SK-N-SH (cell line): ENCODE data around the gene EDRF1. TPM values are rescaled to one million over a fixed set of nuclear protein-coding genes. Genes with fewer than 3 reads are reported as not detected.

ENCODE experiments used
- CTCF ChIA-PET: fragments of 300-600, 350-600 bp; formaldehyde crosslinking; extraction: SDS; loops from one replicate; lab custom pipeline; 2021; lab: Yijun Ruan, JAX
- POLR2A ChIA-PET: fragments of 350-600 bp; sonication (Branson Sonifier 250); formaldehyde crosslinking; extraction: SDS; loops from one replicate; lab custom pipeline; 2020; ENCODE audit warnings: antibody characterized with exemption, inconsistent platforms; lab: Yijun Ruan, JAX
- DNase-seq: peaks from one replicate; pipeline ENCODE4 v3.0.0; 2012
- H2AFZ ChIP-seq: fragments of 200-600 bp; sonication (generic); 2 replicates; pipeline ENCODE4 v1.8.1; 2016; ENCODE audit warnings: antibody characterized with exemption, mild to moderate bottlenecking, low read depth
- H3F3A ChIP-seq: fragments of 200-600 bp; sonication (generic); replicated peaks from 2 replicates; pipeline ENCODE3; 2016; ENCODE audit warnings: antibody characterized with exemption, mild to moderate bottlenecking; ENCODE audit not compliant: insufficient read depth
- H3K27ac ChIP-seq, 2 experiments: fragments of 200-500 bp in 1 of 2; fragments of 200-600 bp in 1 of 2; sonication (Bioruptor generic) in 1 of 2; sonication (generic), shearing (Covaris generic) in 1 of 2; 2 replicates each; pipeline versions ENCODE4 v1.5.1 to v1.6.1; 2014 to 2016; ENCODE audit warnings: low read depth in 2 of 2, inconsistent platforms in 1 of 2, low read length in 1 of 2, mild to moderate bottlenecking in 1 of 2, mixed read lengths in 1 of 2
- H3K27me3 ChIP-seq: fragments of 200-600 bp; sonication (generic), shearing (Covaris generic); 2 replicates; pipeline ENCODE4 v1.6.1; 2016; ENCODE audit warnings: mixed run types; ENCODE audit not compliant: insufficient read depth
- H3K36me3 ChIP-seq, 2 experiments: fragments of 200-500 bp in 1 of 2; fragments of 200-600 bp in 1 of 2; sonication (Bioruptor generic) in 1 of 2; sonication (generic) in 1 of 2; replicated peaks in 1 of 2; 2 replicates each; pipeline versions ENCODE3 to v1.5.1; 2014 to 2016; ENCODE audit warnings: low read length in 1 of 2, mild to moderate bottlenecking in 1 of 2; ENCODE audit not compliant: insufficient read depth in 2 of 2, control insufficient read depth in 1 of 2
- H3K4me1 ChIP-seq, 2 experiments: fragments of 200-500 bp in 1 of 2; fragments of 200-600 bp in 1 of 2; sonication (Bioruptor generic) in 1 of 2; sonication (generic), shearing (Covaris generic) in 1 of 2; 2 replicates each; pipeline versions ENCODE4 v1.5.1 to v1.6.1; 2014 to 2016; ENCODE audit warnings: low read depth in 1 of 2, low read length in 1 of 2, mixed run types in 1 of 2; ENCODE audit not compliant: insufficient read depth in 2 of 2, control insufficient read depth in 1 of 2
- H3K4me2 ChIP-seq: fragments of 200-600 bp; sonication (generic), shearing (Covaris generic); 2 replicates; pipeline ENCODE4 v1.6.1; 2017; ENCODE audit warnings: mixed run types
- H3K4me3 ChIP-seq, 2 experiments: fragments of 200-500 bp in 1 of 2; fragments of 200-600 bp in 1 of 2; sonication (Bioruptor generic) in 1 of 2; sonication (generic), shearing (Covaris generic) in 1 of 2; 2 replicates each; pipeline versions ENCODE4 v1.5.1 to v1.8.1; 2014 to 2016; ENCODE audit warnings: low read depth in 2 of 2, inconsistent platforms in 1 of 2, low read length in 1 of 2, mild to moderate bottlenecking in 1 of 2, mixed read lengths in 1 of 2, moderate library complexity in 1 of 2
- H3K79me2 ChIP-seq: fragments of 200-600 bp; sonication (generic); 2 replicates; pipeline ENCODE4 v1.8.1; 2017; ENCODE audit warnings: mild to moderate bottlenecking; ENCODE audit not compliant: insufficient read depth
- H3K9ac ChIP-seq: fragments of 200-600 bp; sonication (generic); 2 replicates; pipeline ENCODE4 v1.6.1; 2017; ENCODE audit warnings: mixed run types
- H3K9me2 ChIP-seq: fragments of 200-600 bp; sonication (generic); 2 replicates; pipeline ENCODE4 v1.6.1; 2017; ENCODE audit warnings: mixed run types
- H3K9me3 ChIP-seq: fragments of 200-600 bp; sonication (generic); 2 replicates; pipeline ENCODE4 v1.6.1; 2017; ENCODE audit warnings: mixed run types, mild to moderate bottlenecking, moderate library complexity
- H4K20me1 ChIP-seq: fragments of 200-600 bp; sonication (generic); 2 replicates; pipeline ENCODE4 v1.6.1; 2017; ENCODE audit warnings: mild to moderate bottlenecking, mixed run types; ENCODE audit not compliant: insufficient read depth
- CHD2 ChIP-seq: fragments of 150-350 bp; IDR thresholded peaks from 2 replicates; pipeline ENCODE4 v1.6.1; 2018; ENCODE audit warnings: low read length; ENCODE audit not compliant: partially characterized antibody
- ELF1 ChIP-seq: IDR thresholded peaks from 2 replicates; pipeline ENCODE4 v1.4.0; 2012
- EP300 ChIP-seq, 2 experiments: IDR thresholded peaks; 2 replicates each; pipeline versions ENCODE4 v1.4.0 to v1.6.1; 2012; ENCODE audit warnings: borderline replicate concordance in 1 of 2, low read depth in 1 of 2, low read length in 1 of 2
- FOSL2 ChIP-seq: IDR thresholded peaks from 2 replicates; pipeline ENCODE4 v1.4.0; 2012; ENCODE audit warnings: low read depth, mild to moderate bottlenecking, moderate library complexity, borderline replicate concordance
- FOXJ3 ChIP-seq: sonication (generic); formaldehyde crosslinking; IDR thresholded peaks from 2 replicates; pipeline ENCODE4 v1.5.1; 2020; ENCODE audit warnings: mild to moderate bottlenecking, missing genetic modification reagents
- FOXM1 ChIP-seq: IDR thresholded peaks from 2 replicates; pipeline ENCODE4 v1.4.0; 2012; ENCODE audit warnings: low read depth, mild to moderate bottlenecking
- GATA2 ChIP-seq: sonication (generic); formaldehyde crosslinking; IDR thresholded peaks from 2 replicates; pipeline ENCODE4 v1.5.0; 2020; ENCODE audit warnings: mild to moderate bottlenecking, missing genetic modification reagents
- NFIC ChIP-seq: IDR thresholded peaks from 2 replicates; pipeline ENCODE4 v1.4.0; 2012; ENCODE audit warnings: borderline replicate concordance
- NRF1 ChIP-seq: IDR thresholded peaks from 2 replicates; pipeline ENCODE4 v1.6.1; 2012; ENCODE audit warnings: low read depth, mild to moderate bottlenecking, low read length
- POLR2AphosphoS5 ChIP-seq: IDR thresholded peaks from 2 replicates; pipeline ENCODE4 v1.6.1; 2012; ENCODE audit warnings: low read depth, low read length
- SIN3A ChIP-seq: IDR thresholded peaks from 2 replicates; pipeline ENCODE4 v1.6.1; 2012; ENCODE audit warnings: low read depth, mild to moderate bottlenecking, low read length, moderate library complexity, borderline replicate concordance
- SMC3 ChIP-seq: IDR thresholded peaks from 2 replicates; pipeline ENCODE4 v1.6.1; 2012; ENCODE audit warnings: low read depth, low read length, improper control_type of control experiment
- TCF12 ChIP-seq: IDR thresholded peaks from 2 replicates; pipeline ENCODE4 v1.4.0; 2012
- YY1 ChIP-seq: IDR thresholded peaks from 2 replicates; pipeline ENCODE4 v1.4.0; 2012; ENCODE audit warnings: low read depth, mild to moderate bottlenecking
- WGBS: methylation state at CpG from one replicate; pipeline ENCODE4 v1.1.6; 2017; ENCODE audit warnings: low lambda C conversion rate; 5-methylcytosine and 5-hydroxymethylcytosine counted together
- polyA plus RNA-seq, 3 experiments: library from polyadenylated mRNA; depleted of rRNA; stranded (reverse); fragments of >200 nt; gene quantifications; 2 replicates each; pipeline ENCODE4 v1.2.3, GENCODE V29; 2012
- TF ChIP-seq, protein P1 (sequence below): IDR thresholded peaks from 2 replicates; pipeline ENCODE4; 2012
- TF ChIP-seq, protein P2 (sequence below): IDR thresholded peaks from 2 replicates; pipeline ENCODE4 v1.4.0; 2012; ENCODE audit warnings: low read depth
- TF ChIP-seq, protein P3 (sequence below): fragments of 150-350 bp; IDR thresholded peaks from 2 replicates; pipeline ENCODE4 v1.6.1; 2016; ENCODE audit warnings: mild to moderate bottlenecking, low read depth, low read length
- TF ChIP-seq, protein P4 (sequence below): fragments of 150-350 bp; IDR thresholded peaks from 2 replicates; pipeline ENCODE4 v1.6.1; 2017; ENCODE audit warnings: antibody characterized with exemption, low read length, low read depth, borderline replicate concordance
- TF ChIP-seq, protein P5 (sequence below): fragments of 200-600 bp; sonication (generic); IDR thresholded peaks from 2 replicates; pipeline ENCODE4 v1.6.1; 2017; ENCODE audit warnings: antibody characterized with exemption, mild to moderate bottlenecking, moderate library complexity

EDRF1 gene
- polyA plus RNA-seq, 1 of the 3 experiments (the other 2 are of a cell fraction) = 19.2 TPM

DNA sequence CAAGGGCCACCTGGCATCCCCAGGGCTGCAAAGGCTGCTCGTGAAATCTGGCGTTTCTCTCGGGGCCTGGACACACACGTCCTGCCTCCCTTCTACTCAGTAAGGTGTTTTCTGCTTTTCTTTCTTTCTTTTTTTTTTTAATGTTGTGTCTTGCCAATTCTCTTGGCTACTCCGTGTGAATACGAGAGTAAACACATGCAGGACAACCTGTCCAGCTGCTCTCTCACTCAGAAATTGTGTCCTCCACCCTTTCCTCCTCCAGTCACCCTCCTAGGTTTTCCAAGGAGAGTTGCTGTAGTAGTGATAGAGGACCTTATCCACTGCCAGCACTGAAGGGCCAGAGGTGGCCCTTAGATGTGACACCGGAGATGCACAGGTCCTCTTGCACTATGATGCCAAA is 35.7 kb upstream of the EDRF1 start:
- Histone ChIP-seq H3K79me2 (no peaks in the 10 kb centered on the region), H3F3A (no peaks in the 10 kb centered on the region), H4K20me1 (no peaks in the 10 kb centered on the region), H3K4me3 (no peak overlapping the region), H3K9me2 (no peaks in the 10 kb centered on the region), H2AFZ (no peak overlapping the region), H3K9me3 (no peaks in the 10 kb centered on the region), H3K36me3 (no peaks in the 10 kb centered on the region), H3K9ac (no peak overlapping the region), H3K4me2 (no peak overlapping the region), H3K4me1 (no peaks in the 10 kb centered on the region; a peak in 1 of 4 replicates), H3K27ac (no peak overlapping the region), H3K27me3 (no peaks in the 10 kb centered on the region)
- DNase-seq = no peak
- ChIA-PET POLR2A (no interaction called here), CTCF (no interaction called here)
- 28% methylated on average over 7 of the region's 7 CpGs for WGBS
- no peak for TF ChIP-seq FOXJ3 (CRISPR knock-in tag)
- TF ChIP-seq YY1 = no peak
- no peak for TF ChIP-seq NFIC
- TF ChIP-seq FOSL2 = no peak
- TF ChIP-seq, protein P1, sequence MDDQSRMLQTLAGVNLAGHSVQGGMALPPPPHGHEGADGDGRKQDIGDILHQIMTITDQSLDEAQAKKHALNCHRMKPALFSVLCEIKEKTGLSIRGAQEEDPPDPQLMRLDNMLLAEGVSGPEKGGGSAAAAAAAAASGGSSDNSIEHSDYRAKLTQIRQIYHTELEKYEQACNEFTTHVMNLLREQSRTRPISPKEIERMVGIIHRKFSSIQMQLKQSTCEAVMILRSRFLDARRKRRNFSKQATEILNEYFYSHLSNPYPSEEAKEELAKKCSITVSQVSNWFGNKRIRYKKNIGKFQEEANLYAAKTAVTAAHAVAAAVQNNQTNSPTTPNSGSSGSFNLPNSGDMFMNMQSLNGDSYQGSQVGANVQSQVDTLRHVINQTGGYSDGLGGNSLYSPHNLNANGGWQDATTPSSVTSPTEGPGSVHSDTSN = no peak
- no peak for TF ChIP-seq NRF1
- TF ChIP-seq CHD2 = no peak
- no peak for TF ChIP-seq SIN3A
- TF ChIP-seq, protein P2, sequence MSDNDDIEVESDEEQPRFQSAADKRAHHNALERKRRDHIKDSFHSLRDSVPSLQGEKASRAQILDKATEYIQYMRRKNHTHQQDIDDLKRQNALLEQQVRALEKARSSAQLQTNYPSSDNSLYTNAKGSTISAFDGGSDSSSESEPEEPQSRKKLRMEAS = no peak
- no peak for TF ChIP-seq TCF12
- no peak for TF ChIP-seq EP300 (IDR thresholded peaks at IDR 0.05; ENCODE audit: borderline replicate concordance in 1 of 2, low read depth in 1 of 2, low read length in 1 of 2)
- no peak for TF ChIP-seq FOXM1
- no peak for TF ChIP-seq ELF1
- TF ChIP-seq, protein P3, sequence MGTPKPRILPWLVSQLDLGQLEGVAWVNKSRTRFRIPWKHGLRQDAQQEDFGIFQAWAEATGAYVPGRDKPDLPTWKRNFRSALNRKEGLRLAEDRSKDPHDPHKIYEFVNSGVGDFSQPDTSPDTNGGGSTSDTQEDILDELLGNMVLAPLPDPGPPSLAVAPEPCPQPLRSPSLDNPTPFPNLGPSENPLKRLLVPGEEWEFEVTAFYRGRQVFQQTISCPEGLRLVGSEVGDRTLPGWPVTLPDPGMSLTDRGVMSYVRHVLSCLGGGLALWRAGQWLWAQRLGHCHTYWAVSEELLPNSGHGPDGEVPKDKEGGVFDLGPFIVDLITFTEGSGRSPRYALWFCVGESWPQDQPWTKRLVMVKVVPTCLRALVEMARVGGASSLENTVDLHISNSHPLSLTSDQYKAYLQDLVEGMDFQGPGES = no peak
- no peak for TF ChIP-seq GATA2 (CRISPR knock-in tag)

DNA sequence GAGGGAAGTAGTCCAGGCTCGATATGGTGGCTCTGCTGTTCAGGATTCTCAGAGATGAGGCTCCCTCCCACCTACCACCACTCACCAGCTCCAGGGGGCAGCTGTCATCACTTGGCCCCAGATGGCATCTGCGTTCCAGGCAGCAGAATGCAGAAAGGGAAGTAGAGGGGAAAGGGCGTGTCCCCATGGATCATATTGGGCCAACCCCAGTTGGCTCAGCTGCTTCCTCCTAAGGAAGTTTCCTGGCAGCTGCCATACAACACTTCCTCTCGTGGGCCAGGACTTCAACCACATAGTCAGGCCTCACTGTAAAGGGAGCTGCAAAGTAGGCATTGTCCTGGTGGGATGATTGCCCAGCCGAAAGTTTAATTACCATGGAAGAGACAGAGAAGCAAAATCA is 34.9 kb upstream of the EDRF1 start:
- TF ChIP-seq SMC3 (no peak), EP300 (IDR thresholded peaks at IDR 0.05; ENCODE audit: borderline replicate concordance in 1 of 2, low read depth in 1 of 2, low read length in 1 of 2) (no peak), POLR2AphosphoS5 (no peak), CHD2 (no peak), GATA2 (CRISPR knock-in tag) (no peak)
- TF ChIP-seq, protein P3 = no peak
- TF ChIP-seq, protein P4, sequence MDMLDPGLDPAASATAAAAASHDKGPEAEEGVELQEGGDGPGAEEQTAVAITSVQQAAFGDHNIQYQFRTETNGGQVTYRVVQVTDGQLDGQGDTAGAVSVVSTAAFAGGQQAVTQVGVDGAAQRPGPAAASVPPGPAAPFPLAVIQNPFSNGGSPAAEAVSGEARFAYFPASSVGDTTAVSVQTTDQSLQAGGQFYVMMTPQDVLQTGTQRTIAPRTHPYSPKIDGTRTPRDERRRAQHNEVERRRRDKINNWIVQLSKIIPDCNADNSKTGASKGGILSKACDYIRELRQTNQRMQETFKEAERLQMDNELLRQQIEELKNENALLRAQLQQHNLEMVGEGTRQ = no peak
- TF ChIP-seq, protein P5, sequence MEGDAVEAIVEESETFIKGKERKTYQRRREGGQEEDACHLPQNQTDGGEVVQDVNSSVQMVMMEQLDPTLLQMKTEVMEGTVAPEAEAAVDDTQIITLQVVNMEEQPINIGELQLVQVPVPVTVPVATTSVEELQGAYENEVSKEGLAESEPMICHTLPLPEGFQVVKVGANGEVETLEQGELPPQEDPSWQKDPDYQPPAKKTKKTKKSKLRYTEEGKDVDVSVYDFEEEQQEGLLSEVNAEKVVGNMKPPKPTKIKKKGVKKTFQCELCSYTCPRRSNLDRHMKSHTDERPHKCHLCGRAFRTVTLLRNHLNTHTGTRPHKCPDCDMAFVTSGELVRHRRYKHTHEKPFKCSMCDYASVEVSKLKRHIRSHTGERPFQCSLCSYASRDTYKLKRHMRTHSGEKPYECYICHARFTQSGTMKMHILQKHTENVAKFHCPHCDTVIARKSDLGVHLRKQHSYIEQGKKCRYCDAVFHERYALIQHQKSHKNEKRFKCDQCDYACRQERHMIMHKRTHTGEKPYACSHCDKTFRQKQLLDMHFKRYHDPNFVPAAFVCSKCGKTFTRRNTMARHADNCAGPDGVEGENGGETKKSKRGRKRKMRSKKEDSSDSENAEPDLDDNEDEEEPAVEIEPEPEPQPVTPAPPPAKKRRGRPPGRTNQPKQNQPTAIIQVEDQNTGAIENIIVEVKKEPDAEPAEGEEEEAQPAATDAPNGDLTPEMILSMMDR = no peak
- H3K4me1 ChIP-seq = no peaks in the 10 kb centered on the region; a peak in 1 of 4 replicates
- 48% methylated on average over 5 of the region's 5 CpGs for WGBS
- H3K4me3 ChIP-seq = no peak overlapping the region
- H3K4me2 ChIP-seq = no peak overlapping the region
- H3F3A ChIP-seq = no peaks in the 10 kb centered on the region
- no peaks in the 10 kb centered on the region for H3K27me3 ChIP-seq
- ChIA-PET CTCF (no interaction called here), POLR2A (no interaction called here)
- H4K20me1 ChIP-seq = no peaks in the 10 kb centered on the region
- no peak overlapping the region for H3K9ac ChIP-seq
- no peaks in the 10 kb centered on the region for H3K79me2 ChIP-seq
- H3K9me3 ChIP-seq = no peaks in the 10 kb centered on the region
- no peak overlapping the region for H2AFZ ChIP-seq
- no peaks in the 10 kb centered on the region for H3K36me3 ChIP-seq
- H3K27ac ChIP-seq = no peak overlapping the region
- H3K9me2 ChIP-seq = no peaks in the 10 kb centered on the region
- DNase-seq = no peak
